Stimulated activated CD4-positive, alpha-beta T cell treated with anti-CD3 and anti-CD28 coated beads, Interleukin-4, amount 100 ng/mL, for 4 hours (primary cell): ENCODE measurements around the gene NR2F1-AS1.
A peak's percentile ranks its signal among the peaks of the same experiment; 100 is the strongest.

Experiments
- DNase-seq, 2 experiments: peaks; one replicate each; pipeline ENCODE4 v3.0.0-alpha.2; 2020

Gene NR2F1-AS1

GRCh38 chr5:93589152-93589828 lies 8.3 kb upstream of the NR2F1-AS1 start:
- no peak for DNase-seq

- no peak for DNase-seq
Observed at GRCh38 chr5:93588352-93589151, 7.5 kb upstream of the NR2F1-AS1 start.

- no peak for DNase-seq
Observed at GRCh38 chr5:93587597-93588351, 6.8 kb upstream of the NR2F1-AS1 start.

DNA sequence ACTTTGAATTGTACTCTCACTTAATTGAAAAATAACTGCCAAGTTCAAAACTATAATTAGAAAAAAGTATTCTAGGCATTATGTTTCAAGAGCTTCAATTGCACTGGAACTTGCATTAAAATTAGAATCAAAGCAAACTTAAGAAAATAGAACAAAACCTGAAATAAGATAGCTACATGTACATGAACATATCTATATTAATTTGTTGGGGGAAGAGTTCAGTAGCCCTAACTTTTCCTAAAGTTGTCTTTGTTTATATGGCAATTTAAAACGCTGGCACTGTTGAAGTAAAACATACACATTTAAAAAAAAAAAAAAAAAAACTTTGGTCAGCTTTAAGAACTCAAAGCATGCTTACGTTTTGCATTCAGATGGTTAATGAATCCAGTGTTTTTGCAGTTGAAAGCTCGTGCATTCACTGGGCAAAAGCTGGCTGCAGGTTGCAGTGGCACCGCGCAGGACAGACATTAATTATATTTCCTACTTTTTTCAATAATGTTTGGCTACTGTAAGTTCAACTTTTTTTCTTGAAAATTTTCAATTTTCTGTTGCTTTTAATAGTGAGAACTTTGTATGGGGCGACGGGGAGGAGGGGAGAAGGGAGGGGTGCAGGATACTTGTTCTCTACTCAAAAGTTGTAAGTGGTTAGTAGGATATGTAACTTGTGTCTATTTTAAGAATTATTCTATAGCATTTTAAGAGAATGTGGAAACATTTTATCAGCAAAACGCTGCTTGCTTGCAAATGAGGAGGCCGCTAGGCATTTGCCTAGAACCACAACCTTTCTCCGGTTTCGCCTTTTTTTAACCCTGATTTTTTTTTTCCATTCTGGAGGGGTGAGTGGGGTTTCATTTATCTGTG lies 5.9 kb upstream of the NR2F1-AS1 start:
- DNase-seq = no peak

GRCh38 chr5:93585767-93586385 lies 4.9 kb upstream of the NR2F1-AS1 start:
- DNase-seq = no peak

DNA sequence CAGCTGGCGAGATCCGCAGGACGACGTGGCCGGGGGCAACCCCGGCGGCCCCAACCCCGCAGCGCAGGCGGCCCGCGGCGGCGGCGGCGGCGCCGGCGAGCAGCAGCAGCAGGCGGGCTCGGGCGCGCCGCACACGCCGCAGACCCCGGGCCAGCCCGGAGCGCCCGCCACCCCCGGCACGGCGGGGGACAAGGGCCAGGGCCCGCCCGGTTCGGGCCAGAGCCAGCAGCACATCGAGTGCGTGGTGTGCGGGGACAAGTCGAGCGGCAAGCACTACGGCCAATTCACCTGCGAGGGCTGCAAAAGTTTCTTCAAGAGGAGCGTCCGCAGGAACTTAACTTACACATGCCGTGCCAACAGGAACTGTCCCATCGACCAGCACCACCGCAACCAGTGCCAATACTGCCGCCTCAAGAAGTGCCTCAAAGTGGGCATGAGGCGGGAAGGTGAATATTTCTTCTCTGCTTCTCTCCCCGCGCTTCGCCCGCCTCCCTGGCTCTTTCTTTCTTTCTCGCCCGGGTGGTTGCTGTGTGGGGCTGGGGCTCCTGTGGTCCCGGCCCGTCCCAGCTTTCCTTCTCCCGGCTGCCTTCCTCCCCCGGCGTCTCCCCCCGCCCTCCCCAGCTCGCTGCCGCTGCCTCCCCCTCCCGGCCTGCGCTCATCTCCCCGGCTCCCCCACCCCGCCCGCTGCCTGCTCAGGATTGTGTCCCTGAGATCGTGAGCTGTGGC lies 4.2 kb upstream of the NR2F1-AS1 start:
- DNase-seq = no peak

DNA sequence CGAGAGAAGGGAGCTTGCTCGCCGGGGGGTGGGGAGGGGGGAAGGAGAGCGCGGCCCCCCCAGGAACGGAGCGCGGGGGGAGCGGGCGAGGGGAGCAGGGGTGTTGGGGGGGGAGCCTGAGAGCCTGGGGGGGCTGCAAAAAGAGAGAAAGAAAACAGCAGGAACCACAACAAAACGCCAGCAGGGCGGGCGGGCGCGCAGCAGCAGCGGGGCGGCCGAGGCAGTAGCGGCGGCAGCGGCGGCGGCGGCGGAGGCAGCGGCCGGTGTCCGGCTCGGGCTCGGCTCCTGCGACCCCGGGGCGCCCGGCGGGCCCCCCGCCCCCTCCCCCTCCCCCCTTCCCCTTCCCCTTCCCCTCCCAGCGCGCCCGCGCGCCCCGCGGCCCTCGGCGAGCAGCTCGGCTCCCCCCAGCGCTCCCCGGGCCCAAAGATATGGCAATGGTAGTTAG lies 3.6 kb upstream of the NR2F1-AS1 start:
- DNase-seq = no peak

- DNase-seq = peak in 1 of 2 experiments; percentile 33
Observed at GRCh38 chr5:93583768-93584595, 3.0 kb upstream of the NR2F1-AS1 start.

DNA sequence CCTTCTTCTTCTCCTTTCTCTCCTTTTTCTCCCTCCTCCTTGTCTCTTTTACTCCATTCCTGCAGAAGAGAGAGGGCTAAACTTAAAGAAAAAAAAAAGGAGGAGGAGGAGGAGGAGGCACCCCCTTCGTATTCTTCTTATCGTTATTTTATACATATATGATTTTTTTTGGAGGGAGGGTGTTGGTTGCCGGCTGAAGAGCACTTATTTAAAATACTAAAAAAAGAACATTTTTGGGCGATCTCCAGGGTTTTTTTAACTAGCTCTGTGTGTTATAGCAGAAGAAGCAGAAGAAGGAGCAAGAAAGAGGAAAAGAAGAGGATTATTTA lies 2.4 kb upstream of the NR2F1-AS1 start:
- no peak for DNase-seq

GRCh38 chr5:93582677-93583438 lies 1.8 kb upstream of the NR2F1-AS1 start, which contains the start of gene NR2F1:
Gene NR2F1 (plus strand): TSS chr5:93583222. CDS start chr5:93585024, 1,802 bp downstream.
- DNase-seq = no peak

DNA sequence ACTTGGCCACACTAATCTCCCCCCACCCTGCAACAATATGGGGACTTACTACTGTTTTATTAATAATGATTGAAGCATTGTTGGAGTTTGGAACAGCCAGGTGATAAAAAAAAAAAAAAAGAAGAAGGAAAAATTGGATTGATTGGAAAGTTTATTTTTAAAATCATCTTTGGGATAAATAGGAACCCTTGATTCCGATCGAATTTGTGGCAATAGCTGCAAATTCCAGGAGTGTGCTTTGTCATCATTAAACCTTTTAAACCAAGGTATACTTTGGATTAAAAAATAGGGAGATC lies 1.1 kb upstream of the NR2F1-AS1 start:
- DNase-seq = no peak

- no peak for DNase-seq
Observed at GRCh38 chr5:93580063-93580926, 724 bp downstream of the NR2F1-AS1 start.

DNA sequence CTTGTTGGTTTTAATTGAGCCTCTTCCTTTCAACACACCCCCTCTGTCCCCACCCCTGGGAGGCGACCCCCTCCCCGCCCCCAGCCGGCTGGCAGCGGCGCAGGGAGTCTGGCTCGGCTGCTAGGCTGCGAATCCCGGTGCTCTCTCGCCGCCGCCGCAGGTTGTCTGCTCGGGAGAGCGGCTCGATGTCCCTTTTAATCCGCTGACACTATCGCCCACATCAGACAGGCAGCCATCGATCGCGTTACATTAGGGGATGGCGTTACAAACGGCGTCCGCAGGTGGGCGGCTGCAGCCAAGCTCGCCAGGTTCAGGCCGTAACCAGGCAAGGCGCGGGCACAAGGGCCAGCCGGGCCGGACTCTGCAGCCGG lies 1.3 kb downstream of the NR2F1-AS1 start:
- DNase-seq = no peak

GRCh38 chr5:93578813-93579691 lies 2.0 kb downstream of the NR2F1-AS1 start:
- DNase-seq = no peak

DNA sequence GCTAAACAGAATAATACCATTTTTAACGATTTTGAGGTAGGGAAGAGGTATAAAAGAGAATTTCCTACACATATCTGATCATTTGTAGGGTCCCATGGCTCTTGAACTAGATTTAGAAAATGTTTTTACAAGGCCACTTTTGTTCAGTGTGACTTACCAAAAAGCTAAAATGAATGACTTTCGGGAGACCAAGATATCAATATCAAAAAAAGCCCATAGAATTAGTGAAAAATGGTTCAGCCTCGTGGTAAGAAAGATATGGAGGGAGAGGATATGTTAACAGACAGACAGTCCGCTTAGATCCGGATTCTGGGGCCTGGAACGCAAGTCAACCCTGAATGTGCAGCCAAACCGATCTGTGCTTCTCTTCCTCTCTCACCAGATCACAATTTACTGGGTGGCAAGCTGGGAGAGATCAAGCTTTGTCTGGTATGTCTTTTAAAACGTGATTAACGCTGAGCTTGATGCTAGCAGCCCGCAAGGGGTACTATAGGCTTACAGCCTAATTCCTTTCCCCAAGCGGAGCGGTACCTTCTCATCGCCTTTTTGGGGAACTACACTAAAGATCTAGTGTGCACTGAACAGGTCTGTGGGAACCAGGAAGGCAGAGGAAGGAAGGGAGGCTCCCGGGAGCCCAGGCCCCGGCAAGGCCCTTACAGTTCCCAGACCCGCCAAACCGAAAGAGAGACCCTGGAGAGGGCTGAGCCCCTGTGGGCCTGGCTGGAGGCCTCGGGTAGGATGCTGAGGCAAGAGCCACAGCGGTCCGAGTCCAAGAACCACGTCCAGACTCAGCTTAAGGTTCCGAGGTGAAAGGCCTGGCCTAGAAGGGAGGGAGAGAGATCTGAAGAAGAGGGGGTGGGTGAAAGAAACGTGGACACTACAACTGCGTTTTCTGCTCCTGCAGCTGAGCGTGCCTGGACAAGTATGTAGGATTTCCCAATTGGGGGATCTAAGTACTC lies 2.9 kb downstream of the NR2F1-AS1 start:
- DNase-seq = no peak

DNA sequence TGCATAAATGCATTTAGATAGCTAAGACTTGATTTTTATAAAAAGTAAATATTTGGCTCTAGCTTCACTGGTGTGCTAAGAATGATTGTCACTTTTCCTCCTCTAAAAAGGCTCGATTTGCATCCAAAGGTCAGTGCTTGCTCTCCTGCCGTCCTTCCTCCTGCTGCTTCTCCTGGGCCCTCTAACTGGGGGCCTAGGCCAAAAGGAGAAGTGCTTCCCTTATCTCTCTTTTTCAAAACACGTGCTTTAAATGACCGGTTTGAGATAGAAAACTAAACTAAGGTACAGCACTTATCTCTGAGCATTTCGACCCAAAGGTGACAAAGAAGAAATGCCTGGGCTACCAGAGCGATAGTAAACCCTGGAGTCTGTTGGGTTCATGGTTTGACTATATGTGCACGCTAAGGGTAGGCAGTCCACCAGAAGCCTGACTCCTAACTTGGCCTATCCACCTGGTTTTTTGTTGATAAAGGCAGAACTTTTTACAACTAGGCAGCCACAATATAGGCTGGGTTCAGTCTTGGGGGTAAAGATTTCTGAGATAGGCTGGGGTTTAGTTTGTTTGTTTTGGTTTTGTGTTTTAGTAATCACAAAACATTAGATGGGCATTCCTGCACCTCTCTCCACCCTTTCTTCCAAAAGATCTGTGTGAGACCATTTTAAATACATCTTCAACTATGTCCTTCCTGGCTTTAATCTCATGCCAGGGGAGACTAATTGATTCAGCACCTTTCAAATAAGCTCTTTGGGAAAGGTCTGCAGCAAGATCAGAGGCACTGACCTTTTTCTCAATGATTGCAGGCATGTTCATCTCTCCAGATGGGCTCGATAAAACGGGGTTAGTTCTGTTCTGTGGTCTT lies 3.8 kb downstream of the NR2F1-AS1 start:
- DNase-seq = no peak
